Tibial nerve (tissue), 4 donors: ENCODE measurements around the gene YES1. TPM values are rescaled to one million over a fixed set of nuclear protein-coding genes. Genes with fewer than 3 reads are reported as not detected.

Source experiments
- DNase-seq, 2 donors: peaks; one replicate each; pipeline ENCODE4 v3.0.0-alpha.2; 2019; ENCODE audit warnings: low spot score in 2 of 2
- H3K27ac ChIP-seq, 4 donors: fragments of 200-600 bp; sonication (generic) in 3 of 4; one replicate each; pipeline ENCODE4 v1.5.1; 2017 to 2019; ENCODE audit warnings: mild to moderate bottlenecking in 1 of 4
- H3K27me3 ChIP-seq, 2 donors: fragments of 200-600 bp; sonication (generic) in 1 of 2; one replicate each; pipeline versions ENCODE4 v1.5.1 to v1.6.0; 2017 to 2019
- H3K36me3 ChIP-seq, 3 donors: fragments of 200-600 bp; sonication (generic); one replicate each; pipeline ENCODE4 v1.5.1; 2018 to 2019
- H3K4me1 ChIP-seq, 4 donors: fragments of 200-600 bp; sonication (generic) in 3 of 4; one replicate each; pipeline ENCODE4 v1.5.1; 2017 to 2019
- H3K4me3 ChIP-seq, 4 donors: fragments of 200-600 bp; sonication (generic) in 3 of 4; one replicate each; pipeline ENCODE4 v1.5.1; 2017 to 2019; ENCODE audit warnings: mild to moderate bottlenecking in 1 of 4, moderate library complexity in 1 of 4
- H3K9me3 ChIP-seq, 4 donors: fragments of 200-600 bp; sonication (generic) in 3 of 4; one replicate each; pipeline ENCODE4 v1.5.1; 2017 to 2019
- CTCF ChIP-seq, 5 experiments: fragments of 200-600 bp in 3 of 5; fragments of 450-650 bp in 2 of 5; sonication (generic) in 3 of 5; IDR thresholded peaks; one replicate each; pipeline ENCODE4 v1.5.1; 2016 to 2019; ENCODE audit warnings: antibody characterized with exemption in 5 of 5, mild to moderate bottlenecking in 3 of 5, moderate library complexity in 2 of 5
- EP300 ChIP-seq, 2 donors: sonication (generic); formaldehyde crosslinking; IDR thresholded peaks; one replicate each; pipeline ENCODE4 v1.6.1; 2017; ENCODE audit warnings: antibody characterized with exemption in 2 of 2, mild to moderate bottlenecking in 1 of 2
- POLR2A ChIP-seq, 2 donors: fragments of 450-650 bp; IDR thresholded peaks; one replicate each; pipeline ENCODE4 v1.6.1; 2017; ENCODE audit warnings: antibody characterized with exemption in 2 of 2, mild to moderate bottlenecking in 2 of 2, moderate library complexity in 2 of 2
- WGBS, 2 donors: methylation state at CpG; one replicate each; pipeline ENCODE4 v1.1.5; 2018; 5-methylcytosine and 5-hydroxymethylcytosine counted together
- total RNA-seq, 4 donors: library from RNA; depleted of rRNA; stranded (reverse); fragments of >200 nt; gene quantifications; one replicate each; pipeline ENCODE4 v1.1.0, GENCODE V29; 2016

The YES1 gene
- total RNA-seq, 4 donors from 2014 or later = 47.5 to 73.0 (median 59.1) TPM

DNA sequence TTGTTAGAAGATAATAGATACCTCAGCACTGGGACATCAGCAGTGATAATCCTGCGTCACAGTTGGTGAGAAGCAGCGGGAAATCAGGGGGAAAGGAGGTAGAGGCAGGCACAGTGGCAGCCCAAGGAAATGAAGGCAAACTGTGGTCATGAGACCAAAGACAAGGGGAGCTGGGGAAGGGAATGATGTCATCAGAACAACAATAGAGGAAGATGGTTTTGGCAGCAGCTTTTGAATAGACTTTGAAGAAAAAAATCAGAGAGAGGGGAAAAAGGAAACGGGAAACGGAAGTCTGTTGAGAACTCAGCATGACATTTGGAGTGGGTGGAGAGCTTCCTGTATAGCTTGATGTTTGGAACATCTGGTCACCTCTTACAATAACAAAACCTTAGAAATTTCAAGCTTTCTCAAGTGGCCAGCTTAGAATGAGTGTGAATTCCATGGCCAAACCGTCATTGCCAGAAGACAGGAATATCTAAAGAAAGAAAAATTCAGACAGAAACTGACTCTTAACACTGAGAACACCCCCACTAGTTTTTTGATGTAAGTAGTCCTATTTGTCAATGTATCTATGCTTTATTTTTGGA is 18.4 kb upstream of the YES1 start:
- DNase-seq = peak in 1 of 2 donors; percentile 33
- H3K27ac ChIP-seq = peak overlapping the region in 1 of 4 donors; percentile 50
- no peak overlapping the region for H3K4me3 ChIP-seq
- peaks cover 0 to 15% (median 0%) of the 10 kb centered on the region in 4 donors for H3K4me1 ChIP-seq
- H3K36me3 ChIP-seq = no peaks in the 10 kb centered on the region
- 18 to 21% methylated on average over 5 of the region's 5 CpGs for WGBS, 2 donors
- peaks cover 0 to 5% of the 10 kb centered on the region in 2 donors for H3K27me3 ChIP-seq
- TF ChIP-seq CTCF (IDR thresholded peaks at IDR 0.05) (no peak), EP300 (IDR thresholded peaks at IDR 0.05) (peak; percentile 61 to 67), POLR2A (IDR thresholded peaks at IDR 0.05) (no peak)
- H3K9me3 ChIP-seq = no peaks in the 10 kb centered on the region

GRCh38 chr18:829432-829831 is 17.4 kb upstream of the YES1 start:
- H3K4me3 ChIP-seq = no peak overlapping the region
- peaks cover 0 to 15% (median 0%) of the 10 kb centered on the region in 4 donors for H3K4me1 ChIP-seq
- peaks cover 0 to 5% of the 10 kb centered on the region in 2 donors for H3K27me3 ChIP-seq
- no peaks in the 10 kb centered on the region for H3K36me3 ChIP-seq
- H3K27ac ChIP-seq = no peak overlapping the region
- 91 to 93% methylated on average over 6 of the region's 6 CpGs for WGBS, 2 donors
- no peaks in the 10 kb centered on the region for H3K9me3 ChIP-seq
- no peak for DNase-seq
- TF ChIP-seq CTCF (IDR thresholded peaks at IDR 0.05) (no peak), EP300 (IDR thresholded peaks at IDR 0.05) (no peak), POLR2A (IDR thresholded peaks at IDR 0.05) (no peak)

GRCh38 chr18:827093-827677 is 15.1 kb upstream of the YES1 start:
- H3K4me1 ChIP-seq = peaks cover 0 to 15% (median 0%) of the 10 kb centered on the region in 4 donors
- 73 to 81% methylated on average over 6 of the region's 6 CpGs for WGBS, 2 donors
- H3K36me3 ChIP-seq = no peaks in the 10 kb centered on the region

DNA sequence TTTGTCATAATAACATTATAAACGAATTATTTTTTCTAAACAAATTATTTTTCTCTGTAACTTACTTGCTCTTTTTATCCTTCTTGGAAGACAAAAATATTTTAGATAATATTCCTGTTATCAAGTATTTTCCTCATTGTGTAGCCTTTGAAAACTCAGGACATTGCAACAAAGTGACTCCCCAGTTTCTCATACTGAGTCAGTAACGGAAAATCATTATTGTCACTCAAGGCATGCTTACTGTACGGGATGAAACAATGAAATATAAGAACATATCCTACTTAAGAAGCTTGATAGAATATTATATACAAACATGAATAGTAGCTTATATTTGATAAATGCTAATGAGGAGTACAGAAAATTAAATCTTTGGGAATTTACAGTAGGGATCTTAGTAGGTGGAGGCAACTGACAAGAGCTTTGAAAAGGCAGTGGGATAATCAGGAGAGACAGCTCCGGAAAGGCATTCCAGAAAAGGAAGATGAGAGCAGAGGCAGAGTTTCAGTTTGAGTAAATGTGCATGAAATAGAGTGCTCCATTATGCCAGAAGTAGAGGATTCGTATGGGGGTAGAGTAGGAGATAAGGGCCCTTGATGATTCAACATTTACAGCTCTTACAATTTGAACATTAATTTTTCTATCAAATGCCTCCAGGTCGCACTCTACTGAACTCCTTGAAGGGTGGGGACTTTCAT is 14.0 kb upstream of the YES1 start:
- no peaks in the 10 kb centered on the region for H3K27me3 ChIP-seq
- no peak overlapping the region for H3K27ac ChIP-seq
- H3K4me1 ChIP-seq = peaks cover 0 to 12% (median 0%) of the 10 kb centered on the region in 4 donors
- no peak for DNase-seq
- H3K4me3 ChIP-seq = no peak overlapping the region
- H3K36me3 ChIP-seq = no peaks in the 10 kb centered on the region
- 88% methylated on average over 6 of the region's 6 CpGs for WGBS, 2 donors
- H3K9me3 ChIP-seq = no peaks in the 10 kb centered on the region
- TF ChIP-seq POLR2A (IDR thresholded peaks at IDR 0.05) (no peak), CTCF (IDR thresholded peaks at IDR 0.05) (no peak), EP300 (IDR thresholded peaks at IDR 0.05) (no peak)

More at GRCh38 chr18:827093-827677, 15.1 kb upstream of the YES1 start:
- no peak for DNase-seq
- no peak for TF ChIP-seq POLR2A (IDR thresholded peaks at IDR 0.05)
- TF ChIP-seq EP300 (IDR thresholded peaks at IDR 0.05) = no peak
- no peak for TF ChIP-seq CTCF (IDR thresholded peaks at IDR 0.05)
- Histone ChIP-seq H3K27me3 (no peaks in the 10 kb centered on the region), H3K4me3 (no peak overlapping the region), H3K9me3 (no peaks in the 10 kb centered on the region), H3K27ac (no peak overlapping the region)

DNA sequence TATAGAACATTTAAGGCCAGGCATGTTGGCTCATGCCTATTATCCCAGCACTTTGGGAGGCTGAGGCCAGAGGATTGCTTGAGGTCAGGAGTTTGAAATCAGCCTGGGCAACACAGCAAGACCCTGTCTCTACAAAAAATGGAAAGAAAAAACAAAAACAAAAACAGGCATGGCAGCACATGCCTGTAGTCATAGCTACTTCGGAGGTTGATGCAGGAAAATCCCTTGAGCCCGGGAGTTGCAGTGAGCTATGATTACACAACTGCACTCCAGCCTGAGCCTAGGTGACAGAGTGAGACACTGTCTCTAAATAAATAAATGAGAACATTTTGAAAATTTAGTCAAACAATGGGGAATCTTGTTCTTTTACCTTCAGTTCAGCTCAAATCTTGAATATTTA is 12.1 kb upstream of the YES1 start:
- 54 to 62% methylated on average over 2 of the region's 2 CpGs for WGBS, 2 donors

More for the DNA sequence above, 12.1 kb upstream of the YES1 start:
- no peak for DNase-seq
- H3K4me1 ChIP-seq = no peaks in the 10 kb centered on the region
- no peaks in the 10 kb centered on the region for H3K9me3 ChIP-seq
- no peak overlapping the region for H3K27ac ChIP-seq
- TF ChIP-seq CTCF (IDR thresholded peaks at IDR 0.05) = no peak
- TF ChIP-seq EP300 (IDR thresholded peaks at IDR 0.05) = no peak
- no peak for TF ChIP-seq POLR2A (IDR thresholded peaks at IDR 0.05)
- H3K4me3 ChIP-seq = no peak overlapping the region
- H3K27me3 ChIP-seq = peaks cover 0 to 6% of the 10 kb centered on the region in 2 donors
- H3K36me3 ChIP-seq = no peaks in the 10 kb centered on the region
